Vagina (tissue), 2 donors: ENCODE measurements around the gene CUX1. TPM values are rescaled to one million over a fixed set of nuclear protein-coding genes. Genes with fewer than 3 reads are reported as not detected.

Experiments
- DNase-seq, 2 donors: peaks; one replicate each; pipeline ENCODE4 v3.0.0-alpha.2; 2017; ENCODE audit errors: extremely low spot score in 2 of 2
- H3K27ac ChIP-seq: fragments of 200-600 bp; sonication (generic); one replicate; pipeline ENCODE4 v1.5.1; 2019
- H3K27me3 ChIP-seq: fragments of 200-600 bp; sonication (generic); one replicate; pipeline ENCODE4 v1.5.1; 2019
- H3K36me3 ChIP-seq, 2 donors: fragments of 200-600 bp; sonication (generic); one replicate each; pipeline ENCODE4 v1.5.1; 2017 to 2019
- H3K4me1 ChIP-seq: fragments of 200-600 bp; sonication (generic); one replicate; pipeline ENCODE4 v1.5.1; 2019
- H3K4me3 ChIP-seq, 2 donors: fragments of 200-600 bp; sonication (generic); 1 replicate in 1 of 2; 2 replicates in 1 of 2; pipeline ENCODE4 v1.5.1; 2016 to 2019
- H3K9me3 ChIP-seq: fragments of 200-600 bp; sonication (generic); one replicate; pipeline ENCODE4 v1.5.1; 2019
- CTCF ChIP-seq, 3 experiments: fragments of 450-650 bp in 2 of 3; fragments of 200-600 bp in 1 of 3; sonication (generic) in 1 of 3; IDR thresholded peaks; one replicate each; pipeline ENCODE4 v1.5.1; 2017 to 2019; ENCODE audit warnings: antibody characterized with exemption in 3 of 3, mild to moderate bottlenecking in 2 of 3, moderate library complexity in 2 of 3
- POLR2A ChIP-seq, 2 donors: fragments of 450-650 bp; IDR thresholded peaks; one replicate each; pipeline ENCODE4 v1.6.1; 2017; ENCODE audit warnings: antibody characterized with exemption in 2 of 2, mild to moderate bottlenecking in 2 of 2, moderate library complexity in 2 of 2
- POLR2AphosphoS5 ChIP-seq, 2 donors: sonication (generic); formaldehyde crosslinking; IDR thresholded peaks; one replicate each; pipeline ENCODE4 v1.9.0; 2017; ENCODE audit warnings: antibody characterized with exemption in 2 of 2, mild to moderate bottlenecking in 2 of 2, low read depth in 1 of 2; ENCODE audit not compliant: insufficient read depth in 1 of 2
- intact Hi-C: fragments of 100-400 bp; cut with DNase I; formaldehyde crosslinking; loops from one replicate; pipeline ENCODE4 v1.15.1; 2023
- total RNA-seq: library from RNA; depleted of rRNA; stranded (reverse); fragments of >200 nt; gene quantifications from one replicate; pipeline ENCODE4 v1.2.3, GENCODE V29; 2016

The CUX1 gene
- total RNA-seq, 1 donor from 2014 or later = 65.3 TPM

GRCh38 chr7:102272075-102272916, 454.9 kb downstream of the CUX1 start:
- Histone ChIP-seq H3K36me3 (no peaks in the 10 kb centered on the region), H3K27me3 (no peaks in the 10 kb centered on the region), H3K27ac (no peak overlapping the region), H3K4me1 (peaks cover 6% of the 10 kb centered on the region), H3K4me3 (no peak overlapping the region), H3K9me3 (no peaks in the 10 kb centered on the region)
- no peak for DNase-seq
- TF ChIP-seq CTCF (IDR thresholded peaks at IDR 0.05) (peak; percentile 93 to 98 (median 97)), POLR2AphosphoS5 (IDR thresholded peaks at IDR 0.05; ENCODE audit: insufficient read depth in 1 of 2, low read depth in 1 of 2) (peak in 1 of 2 donors; percentile 12), POLR2A (IDR thresholded peaks at IDR 0.05) (no peak)
- intact Hi-C loops = no loop called here

GRCh38 chr7:102272917-102273748, 455.7 kb downstream of the CUX1 start:
- no peak for TF ChIP-seq CTCF (IDR thresholded peaks at IDR 0.05)
- TF ChIP-seq POLR2A (IDR thresholded peaks at IDR 0.05) = no peak
- TF ChIP-seq POLR2AphosphoS5 (IDR thresholded peaks at IDR 0.05; ENCODE audit: insufficient read depth in 1 of 2, low read depth in 1 of 2) = no peak
- Histone ChIP-seq H3K9me3 (no peaks in the 10 kb centered on the region), H3K27me3 (no peaks in the 10 kb centered on the region), H3K27ac (no peak overlapping the region), H3K36me3 (no peaks in the 10 kb centered on the region), H3K4me1 (peaks cover 6% of the 10 kb centered on the region), H3K4me3 (no peak overlapping the region)
- DNase-seq = no peak
- intact Hi-C loops = no loop called here

GRCh38 chr7:102273749-102274712, 456.6 kb downstream of the CUX1 start:
- H3K4me3 ChIP-seq = no peak overlapping the region
- no peaks in the 10 kb centered on the region for H3K9me3 ChIP-seq
- H3K36me3 ChIP-seq = no peaks in the 10 kb centered on the region
- peaks cover 6% of the 10 kb centered on the region for H3K4me1 ChIP-seq
- no peak for DNase-seq
- H3K27me3 ChIP-seq = no peaks in the 10 kb centered on the region
- intact Hi-C loops = no loop called here
- no peak overlapping the region for H3K27ac ChIP-seq
- TF ChIP-seq CTCF (IDR thresholded peaks at IDR 0.05) (no peak), POLR2AphosphoS5 (IDR thresholded peaks at IDR 0.05; ENCODE audit: insufficient read depth in 1 of 2, low read depth in 1 of 2) (no peak), POLR2A (IDR thresholded peaks at IDR 0.05) (no peak)

- intact Hi-C loops = no loop called here
- Histone ChIP-seq H3K36me3 (no peaks in the 10 kb centered on the region), H3K9me3 (no peaks in the 10 kb centered on the region), H3K4me3 (no peak overlapping the region), H3K27ac (no peak overlapping the region), H3K4me1 (peaks cover 6% of the 10 kb centered on the region), H3K27me3 (no peaks in the 10 kb centered on the region)
- TF ChIP-seq POLR2AphosphoS5 (IDR thresholded peaks at IDR 0.05; ENCODE audit: insufficient read depth in 1 of 2, low read depth in 1 of 2) = no peak
- TF ChIP-seq CTCF (IDR thresholded peaks at IDR 0.05) = no peak
- no peak for TF ChIP-seq POLR2A (IDR thresholded peaks at IDR 0.05)
- no peak for DNase-seq
Observed at GRCh38 chr7:102275123-102275703, 457.8 kb downstream of the CUX1 start.
